NCI-H1092 (cell line): ENCODE measurements around the gene PA2G4.
"Not testable (repeated sequence)": the region's sequence is repeated elsewhere in the genome, so short reads cannot be mapped to it uniquely, and the experiment has no call there.

Source experiments
- DNase-seq: peaks from one replicate; lab custom pipeline; 2025; lab: John Stamatoyannopoulos, UW

The PA2G4 gene

DNA sequence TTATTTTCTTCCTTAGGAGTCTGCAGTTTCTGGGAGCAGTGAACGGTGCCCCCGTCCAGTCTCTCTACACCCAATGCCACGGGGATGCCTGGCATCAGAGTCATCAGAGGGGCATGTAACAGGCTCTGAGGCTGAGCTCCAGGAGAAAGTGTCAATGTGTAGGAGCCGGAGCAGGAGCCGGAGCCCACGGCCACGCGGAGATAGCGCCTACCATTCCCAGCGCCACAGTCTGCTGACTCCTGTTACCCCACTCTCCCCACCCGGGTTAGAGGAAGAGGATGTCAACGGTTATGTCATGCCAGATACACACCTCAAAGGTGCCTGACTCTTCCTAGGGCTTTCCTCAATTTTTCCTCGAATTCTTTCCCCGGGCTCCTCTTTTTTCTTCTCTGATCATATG, 3.3 kb upstream of the PA2G4 start:
- no peak for DNase-seq

- DNase-seq: no peak
These were observed 1.7 kb upstream of the PA2G4 start for GRCh38 chr12:56102683-56103065.

DNA sequence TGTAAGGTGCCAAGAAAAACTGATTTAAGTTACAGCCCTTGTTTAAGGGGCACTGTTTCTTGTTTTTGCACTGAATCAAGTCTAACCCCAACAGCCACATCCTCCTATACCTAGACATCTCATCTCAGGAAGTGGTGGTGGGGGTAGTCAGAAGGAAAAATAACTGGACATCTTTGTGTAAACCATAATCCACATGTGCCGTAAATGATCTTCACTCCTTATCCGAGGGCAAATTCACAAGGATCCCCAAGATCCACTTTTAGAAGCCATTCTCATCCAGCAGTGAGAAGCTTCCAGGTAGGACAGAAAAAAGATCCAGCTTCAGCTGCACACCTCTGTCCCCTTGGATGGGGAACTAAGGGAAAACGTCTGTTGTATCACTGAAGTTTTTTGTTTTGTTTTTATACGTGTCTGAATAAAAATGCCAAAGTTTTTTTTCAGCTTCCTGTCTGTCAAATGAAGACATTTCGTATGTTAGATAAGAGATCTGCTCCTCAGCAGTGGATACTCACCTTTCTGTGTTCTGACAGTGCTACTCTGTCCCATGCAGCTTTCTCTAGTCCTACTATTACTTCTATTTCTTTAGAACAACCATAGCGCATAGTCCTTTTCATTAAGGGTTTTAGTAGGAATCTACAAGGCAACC, 1.2 kb upstream of the PA2G4 start:
- DNase-seq: no peak

- no peak for DNase-seq
These were observed 593 bp upstream of the PA2G4 start for GRCh38 chr12:56103823-56104108.

- DNase-seq: no peak
These were observed 653 bp downstream of the PA2G4 start for GRCh38 chr12:56104815-56105608.

DNA sequence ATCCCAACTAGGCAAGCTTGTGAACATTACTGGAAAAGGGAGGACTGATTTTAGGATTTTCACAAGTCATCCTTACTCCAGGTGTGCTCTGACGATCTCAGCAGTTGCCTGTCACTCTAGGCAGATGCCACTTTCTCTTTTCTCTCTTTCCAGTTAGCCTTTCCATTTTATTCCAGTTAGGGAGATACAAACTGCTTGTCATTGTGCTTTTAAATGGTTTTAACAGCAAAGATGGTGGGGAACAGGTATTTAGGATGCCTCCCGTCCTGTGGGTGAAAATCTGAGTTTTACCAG, 1.2 kb downstream of the PA2G4 start:
- no peak for DNase-seq

DNA sequence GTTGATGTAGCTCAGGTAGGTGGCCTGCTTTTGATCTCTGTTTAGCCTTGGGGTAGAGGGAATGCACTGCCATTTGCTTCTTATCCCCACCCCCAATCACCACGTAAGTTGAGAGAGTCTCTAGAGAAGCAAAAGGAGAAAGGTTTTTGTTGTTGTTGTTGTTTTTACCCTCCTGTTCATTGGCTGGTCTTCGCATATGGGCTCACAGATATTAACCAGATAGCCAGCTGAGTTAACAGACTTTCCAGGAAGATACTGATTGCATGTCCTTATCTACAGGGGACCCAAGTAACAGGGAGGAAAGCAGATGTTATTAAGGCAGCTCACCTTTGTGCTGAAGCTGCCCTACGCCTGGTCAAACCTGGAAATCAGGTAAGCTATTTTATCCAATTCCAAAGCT, 2.9 kb downstream of the PA2G4 start:
- DNase-seq: no peak

- no peak for DNase-seq
These were observed 6.2 kb downstream of the PA2G4 start for GRCh38 chr12:56110571-56110970.

GRCh38 chr12:56114084-56114483, 9.7 kb downstream of the PA2G4 start:
- DNase-seq: no peak

DNA sequence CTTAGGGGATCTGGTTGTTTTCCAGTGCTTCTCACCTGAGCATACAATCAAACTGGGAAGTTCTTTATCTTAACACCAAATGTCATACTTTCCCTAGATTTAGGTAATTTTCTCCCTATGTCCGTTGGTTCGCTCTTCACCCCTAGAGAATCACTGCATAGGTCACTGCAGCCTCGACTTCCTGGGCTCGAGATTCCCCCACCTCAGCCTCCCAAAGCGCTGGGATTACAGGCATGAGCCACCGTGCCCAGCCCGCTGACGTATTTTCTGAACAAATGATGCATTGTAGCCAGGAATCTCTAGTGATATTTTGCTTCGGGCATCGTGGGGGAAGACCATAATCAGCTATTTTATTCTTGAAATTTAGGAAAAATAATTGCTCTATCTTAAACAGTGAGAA, 11.0 kb downstream of the PA2G4 start:
- no peak for DNase-seq

DNA sequence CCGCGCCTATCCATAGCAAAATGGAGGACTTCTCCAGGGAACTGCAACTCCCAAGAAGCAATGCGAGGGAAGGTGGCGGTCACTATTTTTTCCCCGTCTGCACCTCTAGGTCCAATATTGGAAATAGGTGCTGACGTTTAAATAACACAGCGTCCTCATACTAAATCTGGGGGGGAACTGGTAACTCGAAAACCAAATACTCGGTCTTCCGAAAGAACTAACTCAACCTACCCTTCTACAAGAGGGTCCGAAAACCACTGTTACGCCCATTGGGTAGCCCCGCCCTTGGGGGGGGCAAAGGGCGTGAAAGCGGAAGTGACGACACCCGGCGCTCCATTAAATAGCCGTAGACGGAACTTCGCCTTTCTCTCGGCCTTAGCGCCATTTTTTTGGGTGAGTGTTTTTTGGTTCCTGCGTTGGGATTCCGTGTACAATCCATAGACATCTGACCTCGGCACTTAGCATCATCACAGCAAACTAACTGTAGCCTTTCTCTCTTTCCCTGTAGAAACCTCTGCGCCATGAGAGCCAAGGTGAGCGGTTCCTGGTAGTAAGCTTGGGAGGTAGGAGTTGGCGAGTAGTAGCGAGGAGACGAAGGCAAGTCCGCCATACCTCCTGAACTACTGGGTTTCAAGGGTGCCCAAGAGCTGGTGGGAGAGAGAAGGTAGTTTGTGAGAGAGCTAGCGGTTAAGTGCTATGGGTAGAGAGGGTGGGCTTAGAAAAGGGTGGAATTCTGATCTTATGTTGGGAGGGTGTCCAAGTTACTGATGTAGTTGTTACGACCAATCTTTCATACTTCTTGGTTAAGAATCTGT, 12.1 kb downstream of the PA2G4 start, which contains the start of gene RPL41:
RPL41 (plus strand) TSS at position 367 of the 815 bp plus-strand sequence.
- peak; percentile 90 for DNase-seq

- DNase-seq: not testable (repeated sequence)
These were observed 12.8 kb downstream of the PA2G4 start for GRCh38 chr12:56117082-56117706.

DNA sequence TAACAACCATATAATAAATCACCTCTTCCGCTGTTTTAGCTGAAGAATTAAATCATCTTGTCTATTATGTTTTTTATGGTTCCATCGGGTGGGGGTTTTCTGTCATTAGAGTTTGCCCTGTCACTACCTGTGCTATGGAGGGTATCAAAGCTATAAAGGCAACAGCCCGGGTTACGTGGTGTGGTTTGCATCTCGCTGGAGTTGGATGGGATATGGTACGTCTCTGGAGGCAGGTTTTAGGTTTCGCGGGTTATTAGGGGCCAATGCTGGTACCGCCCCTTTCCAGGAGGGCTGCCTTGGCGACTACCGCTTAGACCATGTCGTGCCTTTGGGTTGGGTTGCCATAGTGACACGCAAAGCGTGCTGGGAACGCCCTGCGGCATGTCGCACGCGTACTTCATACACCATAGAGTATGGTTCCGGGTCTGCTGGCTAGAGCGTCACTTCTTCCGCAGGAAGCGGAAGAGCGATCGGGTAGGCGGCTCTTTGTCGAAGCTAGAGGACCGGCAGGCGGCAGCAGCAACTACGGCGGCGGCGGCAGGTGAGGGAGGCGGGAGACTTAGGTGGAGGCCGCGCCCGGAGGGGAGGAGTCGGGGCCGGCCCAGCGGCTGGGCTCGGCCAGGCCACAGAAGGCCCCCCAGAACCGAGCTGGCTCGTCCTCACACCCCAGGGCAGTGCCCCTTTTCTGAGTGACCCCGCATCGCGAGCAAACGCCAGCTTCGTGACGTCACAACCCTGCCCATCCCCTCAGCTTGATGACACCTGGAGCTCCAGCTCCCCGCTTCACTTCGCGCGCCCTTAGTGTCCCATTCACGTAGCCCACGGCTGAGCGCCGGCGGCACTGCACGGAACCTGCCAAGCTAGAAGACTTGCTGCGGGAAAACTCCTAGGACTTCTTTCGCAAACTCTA, 13.7 kb downstream of the PA2G4 start, which contains the start of gene ZC3H10:
ZC3H10 (plus strand) TSS at position 489 of the 910 bp plus-strand sequence. CDS start 2,297 bp downstream, outside the sequence.
- peak; percentile 97 for DNase-seq

DNA sequence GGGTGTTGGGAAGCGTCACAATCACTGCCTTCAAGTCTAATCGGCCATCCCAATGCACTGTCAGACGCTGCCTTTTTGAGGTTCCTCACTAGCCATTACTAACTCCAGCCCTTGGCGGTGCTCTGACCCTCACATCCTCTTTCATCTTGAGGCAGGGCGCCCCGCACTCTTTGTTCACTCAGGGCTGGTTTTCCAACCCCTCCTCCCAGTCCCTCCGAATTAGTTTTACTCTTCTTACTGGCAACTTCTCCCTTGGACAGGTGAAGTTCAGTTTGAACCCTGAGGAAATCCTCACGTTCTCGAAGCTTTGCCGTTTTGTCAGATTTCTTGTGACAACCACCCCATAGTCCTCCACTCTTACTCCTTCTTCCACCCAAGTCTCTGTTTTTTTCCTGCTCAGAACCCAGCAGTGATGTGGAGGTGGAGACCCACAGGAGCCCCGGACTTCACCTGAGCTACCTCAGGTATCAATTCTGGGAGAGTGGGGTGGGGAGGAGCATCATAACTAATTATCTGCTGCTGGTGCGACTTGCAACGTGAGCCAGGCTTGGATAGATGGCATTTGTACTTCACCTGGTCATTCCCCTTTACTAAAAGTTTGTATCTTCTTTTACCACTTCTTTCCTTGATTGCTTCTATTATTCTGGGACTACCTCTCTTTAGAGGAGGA, 14.5 kb downstream of the PA2G4 start:
- DNase-seq: no peak

GRCh38 chr12:56119361-56119796, 15.0 kb downstream of the PA2G4 start:
- DNase-seq: peak; percentile 13

DNA sequence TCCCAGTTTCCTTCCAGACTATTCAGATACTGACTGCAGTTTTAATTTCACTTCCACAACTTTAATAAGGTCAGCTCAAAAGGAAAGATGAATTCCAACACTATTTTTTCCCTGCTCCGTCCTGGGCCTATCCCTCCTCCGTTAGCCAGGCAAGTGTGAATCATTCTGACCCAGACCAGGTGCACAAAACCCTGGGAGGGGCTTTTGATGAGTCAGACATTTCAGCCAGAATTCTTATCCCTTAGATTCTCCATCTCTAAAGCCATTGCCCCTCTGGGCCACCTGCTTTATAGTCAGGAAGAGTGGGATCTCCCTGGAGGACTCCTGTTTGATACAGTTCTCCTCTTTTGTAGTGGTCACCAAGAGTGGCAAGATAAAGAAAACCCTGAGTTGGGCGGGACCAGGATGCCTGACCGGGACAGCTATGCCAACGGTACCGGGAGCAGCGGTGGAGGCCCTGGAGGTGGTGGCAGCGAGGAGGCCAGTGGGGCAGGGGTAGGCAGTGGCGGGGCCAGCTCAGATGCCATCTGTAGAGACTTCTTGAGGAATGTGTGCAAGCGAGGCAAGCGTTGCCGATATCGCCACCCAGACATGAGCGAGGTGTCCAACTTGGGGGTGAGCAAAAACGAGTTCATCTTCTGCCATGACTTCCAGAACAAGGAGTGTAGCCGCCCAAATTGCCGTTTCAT, 15.9 kb downstream of the PA2G4 start:
- DNase-seq: no peak

DNA sequence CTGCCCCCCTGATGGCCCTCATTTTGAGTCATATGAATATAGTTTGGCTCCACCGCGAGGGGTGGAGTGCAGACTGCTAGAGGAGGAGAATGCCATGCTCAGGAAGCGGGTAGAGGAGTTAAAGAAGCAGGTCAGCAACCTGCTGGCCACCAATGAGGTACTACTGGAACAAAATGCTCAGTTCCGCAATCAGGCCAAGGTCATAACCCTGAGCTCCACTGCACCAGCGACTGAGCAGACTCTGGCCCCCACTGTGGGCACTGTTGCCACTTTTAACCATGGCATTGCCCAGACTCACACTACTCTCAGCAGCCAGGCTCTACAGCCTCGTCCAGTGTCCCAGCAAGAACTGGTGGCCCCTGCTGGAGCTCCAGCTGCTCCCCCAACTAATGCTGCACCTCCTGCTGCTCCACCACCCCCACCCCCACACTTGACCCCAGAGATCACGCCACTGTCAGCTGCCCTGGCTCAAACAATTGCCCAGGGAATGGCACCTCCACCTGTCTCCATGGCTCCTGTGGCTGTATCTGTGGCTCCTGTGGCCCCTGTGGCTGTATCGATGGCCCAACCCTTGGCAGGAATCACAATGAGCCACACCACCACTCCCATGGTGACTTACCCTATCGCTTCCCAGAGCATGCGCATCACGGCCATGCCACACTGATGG, 17.0 kb downstream of the PA2G4 start:
- no peak for DNase-seq

DNA sequence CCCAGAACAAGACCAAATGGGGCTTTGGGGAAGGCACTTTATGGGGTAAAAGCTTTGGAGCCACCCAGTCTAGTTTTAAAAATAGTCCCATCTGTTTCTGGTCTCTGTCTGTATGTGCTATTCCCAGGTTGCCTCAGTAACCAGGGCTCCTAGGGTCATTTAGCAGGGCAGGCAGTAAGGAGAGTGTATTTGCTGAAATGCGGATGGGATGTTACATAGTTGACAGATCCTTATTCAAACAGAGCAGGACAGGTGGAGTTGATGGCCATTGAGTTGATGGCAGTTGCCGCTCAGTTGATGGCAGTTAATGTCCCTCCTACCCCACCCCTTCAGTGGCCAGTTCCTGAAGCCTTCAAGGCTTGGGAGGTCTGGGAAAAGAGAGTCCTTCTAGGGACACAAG, 18.3 kb downstream of the PA2G4 start:
- peak; percentile 12 for DNase-seq

GRCh38 chr12:56124133-56124532, 19.8 kb downstream of the PA2G4 start:
- DNase-seq: no peak
